ENCODE results near the gene RPS18.

RPS18 gene

DNA sequence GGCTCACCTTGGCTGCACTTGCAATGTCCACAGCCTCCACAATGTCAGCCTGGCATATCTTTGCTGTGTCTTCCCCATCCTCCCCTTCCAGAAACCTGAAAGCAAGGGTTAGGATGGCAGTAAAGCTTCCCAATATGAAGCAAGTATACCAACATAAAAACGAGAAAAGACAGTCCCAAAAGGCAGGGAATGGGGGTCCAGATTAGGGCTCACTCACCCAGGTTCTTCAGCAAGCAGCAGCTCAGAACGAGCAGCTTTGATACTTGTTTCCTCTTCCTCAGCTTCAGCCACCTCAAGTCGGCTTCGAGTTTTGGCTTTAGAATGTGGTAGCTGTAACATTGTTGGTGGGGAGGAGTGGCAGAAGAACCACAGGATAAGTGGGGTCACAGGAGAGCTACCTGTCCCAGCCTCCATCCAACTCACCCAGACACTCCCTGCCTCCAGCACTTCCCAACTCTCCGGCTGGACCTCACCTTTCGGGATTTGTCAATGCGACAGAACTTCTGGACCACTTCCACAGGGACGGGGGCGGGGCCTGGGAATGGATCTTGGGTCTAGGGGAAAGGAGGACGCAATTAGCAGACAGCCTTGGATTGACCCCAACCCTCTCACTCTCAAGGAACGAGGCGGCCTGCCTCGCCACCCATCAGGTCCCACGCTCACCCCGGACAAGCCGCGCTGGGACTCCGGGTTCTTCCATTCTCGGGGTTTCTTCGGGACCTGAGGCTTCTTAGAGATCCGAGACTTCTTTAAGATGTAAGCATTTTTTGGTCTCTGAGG, 16.5 kb downstream of the RPS18 start:
- peaks cover 11% of the 10 kb centered on the region; the same call in 1 of the 2 replicates for H3F3A ChIP-seq (ENCODE audit: control insufficient read depth, insufficient read depth)
- no peaks in the 10 kb centered on the region for H3K9me3 ChIP-seq (ENCODE audit: control insufficient read depth, insufficient read depth, low read length)
- H3K4me2 ChIP-seq (ENCODE audit: low read length), result peak overlapping the region; percentile 87
- no peaks in the 10 kb centered on the region for H4K20me1 ChIP-seq (ENCODE audit: control insufficient read depth, insufficient read depth, low read depth, low read length)
- peaks cover 55% of the 10 kb centered on the region for H3K79me2 ChIP-seq (ENCODE audit: control insufficient read depth, low read length)
- peak overlapping the region; percentile 93 for H3K4me3 ChIP-seq (ENCODE audit: low read length)
- H3K27ac ChIP-seq (ENCODE audit: low read depth, low read length), result peak overlapping the region; percentile 35; the same call in 1 of the 2 replicates
- peaks cover 83% of the 10 kb centered on the region for H3K36me3 ChIP-seq (ENCODE audit: control insufficient read depth, low read length)
- peaks cover 25% of the 10 kb centered on the region for H3K4me1 ChIP-seq (ENCODE audit: control insufficient read depth, low read length)
- H3K9me2 ChIP-seq (replicated peaks; ENCODE audit: control insufficient read depth, low read length), result no peaks in the 10 kb centered on the region
- no peaks in the 10 kb centered on the region for H3K27me3 ChIP-seq (ENCODE audit: control insufficient read depth, low read length)
- no peak for TF ChIP-seq EZH2phosphoT487 (IDR thresholded peaks at IDR 0.05; ENCODE audit: borderline replicate concordance, low read length)
- TF ChIP-seq, protein P1, sequence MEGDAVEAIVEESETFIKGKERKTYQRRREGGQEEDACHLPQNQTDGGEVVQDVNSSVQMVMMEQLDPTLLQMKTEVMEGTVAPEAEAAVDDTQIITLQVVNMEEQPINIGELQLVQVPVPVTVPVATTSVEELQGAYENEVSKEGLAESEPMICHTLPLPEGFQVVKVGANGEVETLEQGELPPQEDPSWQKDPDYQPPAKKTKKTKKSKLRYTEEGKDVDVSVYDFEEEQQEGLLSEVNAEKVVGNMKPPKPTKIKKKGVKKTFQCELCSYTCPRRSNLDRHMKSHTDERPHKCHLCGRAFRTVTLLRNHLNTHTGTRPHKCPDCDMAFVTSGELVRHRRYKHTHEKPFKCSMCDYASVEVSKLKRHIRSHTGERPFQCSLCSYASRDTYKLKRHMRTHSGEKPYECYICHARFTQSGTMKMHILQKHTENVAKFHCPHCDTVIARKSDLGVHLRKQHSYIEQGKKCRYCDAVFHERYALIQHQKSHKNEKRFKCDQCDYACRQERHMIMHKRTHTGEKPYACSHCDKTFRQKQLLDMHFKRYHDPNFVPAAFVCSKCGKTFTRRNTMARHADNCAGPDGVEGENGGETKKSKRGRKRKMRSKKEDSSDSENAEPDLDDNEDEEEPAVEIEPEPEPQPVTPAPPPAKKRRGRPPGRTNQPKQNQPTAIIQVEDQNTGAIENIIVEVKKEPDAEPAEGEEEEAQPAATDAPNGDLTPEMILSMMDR (IDR thresholded peaks at IDR 0.05; ENCODE audit: low read depth, low read length, poor library complexity, severe bottlenecking), result no peak

DNA sequence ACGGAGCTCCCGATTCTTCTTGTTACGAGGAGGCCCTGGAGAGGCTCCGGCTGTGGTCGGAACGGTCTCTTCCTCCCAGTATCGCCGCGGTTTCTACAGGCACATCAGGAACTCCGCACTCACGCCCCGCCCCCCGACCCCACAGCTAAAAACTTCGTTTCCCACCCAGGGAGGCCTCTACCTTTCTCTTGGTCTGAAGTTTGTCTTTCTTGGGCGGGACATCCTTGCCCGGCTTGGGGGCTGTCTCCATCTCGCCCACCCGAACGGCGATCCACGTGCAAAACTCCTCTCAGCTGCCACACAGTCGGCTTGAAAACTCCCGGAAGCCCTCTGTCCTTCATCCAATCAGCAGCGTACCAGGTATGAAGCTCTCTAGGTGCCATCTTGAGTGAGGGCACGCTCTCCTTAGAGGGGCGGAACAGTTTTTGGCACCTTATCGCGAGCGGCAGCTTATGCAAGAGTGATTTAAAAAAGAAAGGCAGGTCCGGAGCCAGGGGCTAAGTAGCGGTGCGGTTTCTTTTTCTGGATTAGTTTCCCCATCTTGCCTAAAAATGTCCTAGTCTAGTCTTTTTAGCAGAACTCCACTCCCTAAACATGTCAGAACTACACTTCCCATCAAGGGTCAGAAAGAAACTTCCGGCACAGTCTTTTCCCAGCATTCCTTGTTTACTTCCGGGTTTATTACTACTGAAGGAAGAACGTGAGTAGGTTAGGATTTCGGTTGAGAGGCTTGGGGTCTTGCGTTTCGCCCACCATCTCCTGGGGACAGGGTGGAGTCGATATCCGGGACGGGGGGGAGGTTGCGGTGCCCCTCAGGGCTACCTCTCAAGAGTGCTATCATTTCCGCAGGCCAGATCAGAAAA, 17.3 kb downstream of the RPS18 start, which contains the start of the genes PFDN6 and WDR46:
PFDN6 (plus strand) TSS at position 681 of the 863 bp plus-strand sequence. CDS start 256 bp downstream, outside the sequence.
WDR46 (minus strand) TSS at position 319 of the 863 bp plus-strand sequence; CDS start at position 250, 69 bp downstream.
- H3K27ac ChIP-seq (ENCODE audit: low read depth, low read length), result peak within 1 kb of the TSS; percentile 35
- H3K4me3 ChIP-seq (ENCODE audit: low read length), result peak within 1 kb of the TSS; percentile 93
- H3K79me2 ChIP-seq (ENCODE audit: control insufficient read depth, low read length), result peaks cover 55% of the 10 kb centered on the region
- H3K36me3 ChIP-seq (ENCODE audit: control insufficient read depth, low read length), result peaks cover 83% of the 10 kb centered on the region
- no peaks in the 10 kb centered on the region for H3K9me2 ChIP-seq (replicated peaks; ENCODE audit: control insufficient read depth, low read length)
- H4K20me1 ChIP-seq (ENCODE audit: control insufficient read depth, insufficient read depth, low read depth, low read length), result no peaks in the 10 kb centered on the region
- no peaks in the 10 kb centered on the region for H3K27me3 ChIP-seq (ENCODE audit: control insufficient read depth, low read length)
- H3K4me1 ChIP-seq (ENCODE audit: control insufficient read depth, low read length), result peaks cover 25% of the 10 kb centered on the region
- H3K4me2 ChIP-seq (ENCODE audit: low read length), result peak within 1 kb of the TSS; percentile 87
- TF ChIP-seq, protein P1 (IDR thresholded peaks at IDR 0.05; ENCODE audit: low read depth, low read length, poor library complexity, severe bottlenecking), result no peak
- no peak for TF ChIP-seq EZH2phosphoT487 (IDR thresholded peaks at IDR 0.05; ENCODE audit: borderline replicate concordance, low read length)
- H3F3A ChIP-seq (ENCODE audit: control insufficient read depth, insufficient read depth), result peaks cover 11% of the 10 kb centered on the region; the same call in 1 of the 2 replicates
- no peaks in the 10 kb centered on the region for H3K9me3 ChIP-seq (ENCODE audit: control insufficient read depth, insufficient read depth, low read length)

DNA sequence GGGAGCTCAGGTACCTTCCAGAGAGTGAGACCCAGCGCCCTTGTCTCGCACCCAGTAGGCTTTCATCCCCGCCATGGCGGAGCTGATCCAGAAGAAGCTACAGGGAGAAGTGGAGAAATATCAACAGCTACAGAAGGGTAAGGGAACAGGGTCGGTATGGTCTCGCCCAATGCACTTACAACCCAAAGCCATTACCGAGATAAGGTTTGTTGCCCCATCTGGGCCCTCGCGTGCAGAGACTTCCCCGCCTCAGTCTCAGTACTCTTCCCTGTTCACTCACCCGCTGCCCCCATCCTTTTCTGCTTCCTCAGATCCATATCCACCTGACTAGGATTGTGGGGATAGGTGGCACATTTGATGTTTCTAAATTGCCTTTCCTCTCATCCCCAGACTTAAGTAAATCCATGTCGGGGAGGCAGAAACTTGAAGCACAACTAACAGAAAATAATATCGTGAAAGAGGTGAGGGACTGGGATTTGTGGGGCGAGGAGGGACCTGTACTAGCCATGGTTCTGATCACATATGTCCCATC, 18.0 kb downstream of the RPS18 start:
- H3K9me3 ChIP-seq (ENCODE audit: control insufficient read depth, insufficient read depth, low read length), result no peaks in the 10 kb centered on the region
- H3K79me2 ChIP-seq (ENCODE audit: control insufficient read depth, low read length), result peaks cover 55% of the 10 kb centered on the region
- no peaks in the 10 kb centered on the region for H3K9me2 ChIP-seq (replicated peaks; ENCODE audit: control insufficient read depth, low read length)
- peak overlapping the region; percentile 35 for H3K27ac ChIP-seq (ENCODE audit: low read depth, low read length)
- H3K4me2 ChIP-seq (ENCODE audit: low read length), result peak overlapping the region; percentile 87
- peak overlapping the region; percentile 93 for H3K4me3 ChIP-seq (ENCODE audit: low read length)
- peaks cover 11% of the 10 kb centered on the region; the same call in 1 of the 2 replicates for H3F3A ChIP-seq (ENCODE audit: control insufficient read depth, insufficient read depth)
- peaks cover 25% of the 10 kb centered on the region for H3K4me1 ChIP-seq (ENCODE audit: control insufficient read depth, low read length)
- H4K20me1 ChIP-seq (ENCODE audit: control insufficient read depth, insufficient read depth, low read depth, low read length), result no peaks in the 10 kb centered on the region
- H3K36me3 ChIP-seq (ENCODE audit: control insufficient read depth, low read length), result peaks cover 77% of the 10 kb centered on the region
- no peaks in the 10 kb centered on the region for H3K27me3 ChIP-seq (ENCODE audit: control insufficient read depth, low read length)
- no peak for TF ChIP-seq EZH2phosphoT487 (IDR thresholded peaks at IDR 0.05; ENCODE audit: borderline replicate concordance, low read length)
- TF ChIP-seq, protein P1 (IDR thresholded peaks at IDR 0.05; ENCODE audit: low read depth, low read length, poor library complexity, severe bottlenecking), result no peak

Measured in DOHH2 (cell line).